ENCODE measurements around the gene PAFAH2. TPM values are rescaled to one million over a fixed set of nuclear protein-coding genes. Genes with fewer than 3 reads are reported as not detected.

Gene PAFAH2
- total RNA-seq, 1 experiment from 2014 or later = 13.0 TPM

DNA sequence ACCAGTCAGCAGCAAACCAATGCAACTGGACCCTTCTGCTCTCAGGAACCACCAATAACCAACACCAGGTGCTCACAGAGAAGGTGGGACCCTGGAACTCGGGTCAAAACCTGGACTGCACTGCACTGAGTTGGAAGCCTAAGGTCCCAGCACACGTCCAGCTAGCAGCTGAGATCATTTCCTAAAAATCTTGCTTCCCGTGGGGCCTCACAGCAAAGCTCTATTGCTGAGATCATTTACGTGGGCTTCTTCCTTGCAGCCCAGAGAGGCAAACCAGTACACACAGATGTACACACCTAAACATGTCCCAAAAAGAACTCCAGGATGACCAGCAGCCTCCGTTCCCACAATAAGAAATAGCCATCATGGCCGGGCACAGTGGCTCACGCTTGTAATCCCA lies 68.8 kb downstream of the PAFAH2 start:
- H3K9me3 ChIP-seq (ENCODE audit: control insufficient read depth in 1 of 2, insufficient read depth in 1 of 2, low read depth in 1 of 2, low read length in 2 of 2) = no peaks in the 10 kb centered on the region
- DNase-seq (ENCODE audit: low read depth, low spot score) (no peak), ATAC-seq (no peak)
- intact Hi-C loops (cut with micrococcal nuclease) = no loop called here
- ChIA-PET RAD21 (ENCODE audit: low non-redundant PET in 1 of 2, low total read pairs in 2 of 2, uncharacterized antibody in 2 of 2, unreplicated experiment in 2 of 2) (no interaction called here), CTCF (no interaction called here), POLR2A (no interaction called here)
- no peaks in the 10 kb centered on the region for H3K27me3 ChIP-seq (ENCODE audit: insufficient read depth, low read length)
- H3K9ac ChIP-seq (ENCODE audit: low read length) = no peak overlapping the region
- H3K4me1 ChIP-seq (ENCODE audit: control insufficient read depth in 1 of 2, insufficient read depth in 2 of 2, low read length in 2 of 2) = no peaks in the 10 kb centered on the region
- no TSS peak for BruUV-seq (replicated peaks)
- H3K36me3 ChIP-seq (ENCODE audit: control insufficient read depth in 1 of 2, insufficient read depth in 2 of 2, low read length in 2 of 2) = no peaks in the 10 kb centered on the region
- TF ChIP-seq, protein P1, sequence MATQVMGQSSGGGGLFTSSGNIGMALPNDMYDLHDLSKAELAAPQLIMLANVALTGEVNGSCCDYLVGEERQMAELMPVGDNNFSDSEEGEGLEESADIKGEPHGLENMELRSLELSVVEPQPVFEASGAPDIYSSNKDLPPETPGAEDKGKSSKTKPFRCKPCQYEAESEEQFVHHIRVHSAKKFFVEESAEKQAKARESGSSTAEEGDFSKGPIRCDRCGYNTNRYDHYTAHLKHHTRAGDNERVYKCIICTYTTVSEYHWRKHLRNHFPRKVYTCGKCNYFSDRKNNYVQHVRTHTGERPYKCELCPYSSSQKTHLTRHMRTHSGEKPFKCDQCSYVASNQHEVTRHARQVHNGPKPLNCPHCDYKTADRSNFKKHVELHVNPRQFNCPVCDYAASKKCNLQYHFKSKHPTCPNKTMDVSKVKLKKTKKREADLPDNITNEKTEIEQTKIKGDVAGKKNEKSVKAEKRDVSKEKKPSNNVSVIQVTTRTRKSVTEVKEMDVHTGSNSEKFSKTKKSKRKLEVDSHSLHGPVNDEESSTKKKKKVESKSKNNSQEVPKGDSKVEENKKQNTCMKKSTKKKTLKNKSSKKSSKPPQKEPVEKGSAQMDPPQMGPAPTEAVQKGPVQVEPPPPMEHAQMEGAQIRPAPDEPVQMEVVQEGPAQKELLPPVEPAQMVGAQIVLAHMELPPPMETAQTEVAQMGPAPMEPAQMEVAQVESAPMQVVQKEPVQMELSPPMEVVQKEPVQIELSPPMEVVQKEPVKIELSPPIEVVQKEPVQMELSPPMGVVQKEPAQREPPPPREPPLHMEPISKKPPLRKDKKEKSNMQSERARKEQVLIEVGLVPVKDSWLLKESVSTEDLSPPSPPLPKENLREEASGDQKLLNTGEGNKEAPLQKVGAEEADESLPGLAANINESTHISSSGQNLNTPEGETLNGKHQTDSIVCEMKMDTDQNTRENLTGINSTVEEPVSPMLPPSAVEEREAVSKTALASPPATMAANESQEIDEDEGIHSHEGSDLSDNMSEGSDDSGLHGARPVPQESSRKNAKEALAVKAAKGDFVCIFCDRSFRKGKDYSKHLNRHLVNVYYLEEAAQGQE (IDR thresholded peaks at IDR 0.05; ENCODE audit: low read depth) = no peak
- TF ChIP-seq CEBPB (IDR thresholded peaks at IDR 0.05; ENCODE audit: low read depth) (no peak), JUND (IDR thresholded peaks at IDR 0.05) (no peak), FOSL1 (IDR thresholded peaks at IDR 0.05; ENCODE audit: low read depth) (no peak), YY1 (IDR thresholded peaks at IDR 0.05; ENCODE audit: extremely low read depth, insufficient replicate concordance, low read depth, low read length) (no peak)
- TF ChIP-seq, protein P2, sequence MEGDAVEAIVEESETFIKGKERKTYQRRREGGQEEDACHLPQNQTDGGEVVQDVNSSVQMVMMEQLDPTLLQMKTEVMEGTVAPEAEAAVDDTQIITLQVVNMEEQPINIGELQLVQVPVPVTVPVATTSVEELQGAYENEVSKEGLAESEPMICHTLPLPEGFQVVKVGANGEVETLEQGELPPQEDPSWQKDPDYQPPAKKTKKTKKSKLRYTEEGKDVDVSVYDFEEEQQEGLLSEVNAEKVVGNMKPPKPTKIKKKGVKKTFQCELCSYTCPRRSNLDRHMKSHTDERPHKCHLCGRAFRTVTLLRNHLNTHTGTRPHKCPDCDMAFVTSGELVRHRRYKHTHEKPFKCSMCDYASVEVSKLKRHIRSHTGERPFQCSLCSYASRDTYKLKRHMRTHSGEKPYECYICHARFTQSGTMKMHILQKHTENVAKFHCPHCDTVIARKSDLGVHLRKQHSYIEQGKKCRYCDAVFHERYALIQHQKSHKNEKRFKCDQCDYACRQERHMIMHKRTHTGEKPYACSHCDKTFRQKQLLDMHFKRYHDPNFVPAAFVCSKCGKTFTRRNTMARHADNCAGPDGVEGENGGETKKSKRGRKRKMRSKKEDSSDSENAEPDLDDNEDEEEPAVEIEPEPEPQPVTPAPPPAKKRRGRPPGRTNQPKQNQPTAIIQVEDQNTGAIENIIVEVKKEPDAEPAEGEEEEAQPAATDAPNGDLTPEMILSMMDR (IDR thresholded peaks at IDR 0.05 in 2 of 3, conservative IDR thresholded peaks at IDR 0.05 in 1 of 3; ENCODE audit: borderline replicate concordance in 1 of 3, insufficient read depth in 1 of 3, low read depth in 2 of 3, low read length in 2 of 3) = no peak
- TF ChIP-seq, protein P3, sequence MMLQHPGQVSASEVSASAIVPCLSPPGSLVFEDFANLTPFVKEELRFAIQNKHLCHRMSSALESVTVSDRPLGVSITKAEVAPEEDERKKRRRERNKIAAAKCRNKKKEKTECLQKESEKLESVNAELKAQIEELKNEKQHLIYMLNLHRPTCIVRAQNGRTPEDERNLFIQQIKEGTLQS (IDR thresholded peaks at IDR 0.05) = no peak
- H3K9me2 ChIP-seq (ENCODE audit: insufficient read depth) = no peaks in the 10 kb centered on the region
- H3K4me3 ChIP-seq (replicated peaks in 1 of 2; ENCODE audit: low read depth in 1 of 2, low read length in 2 of 2) = no peak overlapping the region
- H2AFZ ChIP-seq (ENCODE audit: low read depth, low read length, poor library complexity, severe bottlenecking) = no peak overlapping the region
- no peak overlapping the region for H3K27ac ChIP-seq (ENCODE audit: low read depth, low read length)
- no peaks in the 10 kb centered on the region for H4K20me1 ChIP-seq (ENCODE audit: insufficient read depth)
- H3K4me2 ChIP-seq (ENCODE audit: low read length) = no peak overlapping the region
- H3K79me2 ChIP-seq (ENCODE audit: insufficient read depth, low read length) = no peaks in the 10 kb centered on the region
